HepG2 (cell line): ENCODE measurements around the gene TBC1D1. TPM values are rescaled to one million over a fixed set of nuclear protein-coding genes. Genes with fewer than 3 reads are reported as not detected.

Experiments
- ATAC-seq: fragments of 200-7000 bp; cut with Tn5 transposase; 3 replicates; pipeline ENCODE4 v1.9.1; 2020; ENCODE audit warnings: mild to moderate bottlenecking, moderate library complexity
- BruUV-seq: library from RNA; stranded (reverse); fragments of 400-500 nt; replicated peaks from 2 replicates; lab custom pipeline; 2021; lab: Mats Ljungman, UMichigan
- CTCF ChIA-PET: fragments of 300-600 bp; formaldehyde crosslinking; extraction: SDS; loops from one replicate; lab custom pipeline; 2021; ENCODE audit warnings: low total read pairs, inconsistent platforms, low intra/inter-chr PET ratio; lab: Yijun Ruan, JAX
- POLR2A ChIA-PET: fragments of 350-600 bp; sonication (Branson Sonifier 250); formaldehyde crosslinking; loops from one replicate; lab custom pipeline; 2020; ENCODE audit warnings: antibody characterized with exemption, inconsistent platforms; lab: Yijun Ruan, JAX
- DNase-seq: peaks from one replicate; pipeline ENCODE4 v3.0.0-alpha.2; 2015; ENCODE audit warnings: low spot score
- FAIRE-seq: peaks from 3 replicates; lab custom pipeline; 2011; peaks lifted over from hg19 to GRCh38; lab: Jason Lieb, UNC
- H2AFZ ChIP-seq: one replicate; pipeline ENCODE4 v1.6.1; 2011; ENCODE audit warnings: low read length, inconsistent platforms
- H3K27ac ChIP-seq: fragments of 300-600 bp; 3 replicates; pipeline ENCODE4 v1.8.0; 2011; ENCODE audit warnings: mixed run types, mild to moderate bottlenecking, mixed read lengths, low read length, inconsistent platforms; ENCODE audit not compliant: insufficient read depth; ENCODE audit errors: extremely low read length
- H3K27me3 ChIP-seq, 2 experiments: fragments of 200-600 bp in 1 of 2; 2 replicates in 1 of 2; 3 replicates in 1 of 2; pipeline versions ENCODE4 v1.6.0 to v1.8.0; 2011; ENCODE audit warnings: low read length in 2 of 2, mild to moderate bottlenecking in 2 of 2, moderate library complexity in 2 of 2, inconsistent platforms in 1 of 2; ENCODE audit not compliant: insufficient read depth in 2 of 2, control insufficient read depth in 1 of 2
- H3K36me3 ChIP-seq, 2 experiments: fragments of 200-600 bp in 1 of 2; replicated peaks in 1 of 2; 2 replicates in 1 of 2; 3 replicates in 1 of 2; pipeline versions ENCODE4 v1.5.1 to v1.8.0; 2011; ENCODE audit warnings: low read length in 2 of 2, inconsistent platforms in 1 of 2; ENCODE audit not compliant: insufficient read depth in 2 of 2, control insufficient read depth in 1 of 2
- H3K4me1 ChIP-seq: 2 replicates; pipeline ENCODE4 v1.5.1; 2012; ENCODE audit warnings: low read length, inconsistent platforms; ENCODE audit not compliant: insufficient read depth
- H3K4me2 ChIP-seq: 2 replicates; pipeline ENCODE4 v1.6.0; 2011; ENCODE audit warnings: low read depth, low read length, inconsistent platforms
- H3K4me3 ChIP-seq, 3 experiments: fragments of 200-600 bp in 1 of 3; sonication (generic), shearing (Covaris generic) in 1 of 3; replicated peaks in 1 of 3; 2 replicates each; pipeline ENCODE4 v1.5.1; 2011 to 2016; ENCODE audit warnings: low read length in 3 of 3, inconsistent platforms in 2 of 3, low read depth in 2 of 3, mild to moderate bottlenecking in 2 of 3, control low read depth in 1 of 3, mixed read lengths in 1 of 3; ENCODE audit not compliant: insufficient read depth in 1 of 3
- H3K79me2 ChIP-seq: one replicate; pipeline ENCODE4 v1.6.1; 2011; ENCODE audit warnings: low read length, inconsistent platforms; ENCODE audit not compliant: insufficient read depth
- H3K9ac ChIP-seq: 2 replicates; pipeline ENCODE4 v1.6.0; 2011; ENCODE audit warnings: mild to moderate bottlenecking, low read depth, low read length, inconsistent platforms; ENCODE audit not compliant: insufficient read depth
- H3K9me3 ChIP-seq: 2 replicates; pipeline ENCODE4 v1.5.1; 2012; ENCODE audit warnings: mild to moderate bottlenecking, low read length
- H4K20me1 ChIP-seq: 2 replicates; pipeline ENCODE4 v1.6.0; 2011; ENCODE audit warnings: inconsistent platforms, mild to moderate bottlenecking, low read length, moderate library complexity; ENCODE audit not compliant: insufficient read depth
- HNRNPUL1 ChIP-seq: fragments of 200-400 bp; formaldehyde crosslinking; IDR thresholded peaks from 2 replicates; pipeline ENCODE4 v1.6.1; 2017; ENCODE audit warnings: low read depth, mild to moderate bottlenecking, low read length, moderate library complexity
- IRX3 ChIP-seq: sonication (generic); formaldehyde crosslinking; IDR thresholded peaks from 2 replicates; pipeline ENCODE4 v1.8.1; 2023; ENCODE audit warnings: mild to moderate bottlenecking, low read depth, missing genetic modification reagents, borderline replicate concordance
- JUN ChIP-seq: sonication (generic); formaldehyde crosslinking; IDR thresholded peaks from 2 replicates; pipeline ENCODE4 v1.4.0; 2020; ENCODE audit warnings: mild to moderate bottlenecking, missing genetic modification reagents
- PREB ChIP-seq: sonication (generic); formaldehyde crosslinking; IDR thresholded peaks from 2 replicates; pipeline ENCODE4 v1.4.0; 2020; ENCODE audit warnings: missing genetic modification reagents
- SP1 ChIP-seq, 2 experiments: fragments of 450-650 bp in 1 of 2; sonication (generic) in 1 of 2; formaldehyde crosslinking in 1 of 2; IDR thresholded peaks; 2 replicates each; pipeline versions ENCODE4 v1.4.0 to v1.6.1; 2016 to 2020; ENCODE audit warnings: missing genetic modification reagents in 1 of 2
- SRSF9 ChIP-seq: fragments of 200-400 bp; formaldehyde crosslinking; IDR thresholded peaks from 2 replicates; pipeline ENCODE4 v1.6.1; 2018; ENCODE audit warnings: borderline replicate concordance, mild to moderate bottlenecking, low read depth, low read length; ENCODE audit not compliant: insufficient read depth, poor library complexity, severe bottlenecking
- ZFYVE20 ChIP-seq: sonication (generic); formaldehyde crosslinking; IDR thresholded peaks from 2 replicates; pipeline ENCODE4 v1.8.0; 2023; ENCODE audit warnings: low read depth, mild to moderate bottlenecking, moderate library complexity, missing genetic modification reagents, borderline replicate concordance
- ZNF224 ChIP-seq: sonication (generic); formaldehyde crosslinking; IDR thresholded peaks from 2 replicates; pipeline ENCODE4 v1.5.0; 2020; ENCODE audit warnings: mild to moderate bottlenecking, missing genetic modification reagents
- ZNF30 ChIP-seq: sonication (generic); formaldehyde crosslinking; IDR thresholded peaks from 2 replicates; pipeline ENCODE4 v1.5.0; 2020; ENCODE audit warnings: mild to moderate bottlenecking, missing genetic modification reagents
- ZNF350 ChIP-seq: sonication (generic); formaldehyde crosslinking; IDR thresholded peaks from 2 replicates; pipeline ENCODE4 v1.4.0; 2020; ENCODE audit warnings: mild to moderate bottlenecking, low read depth, missing genetic modification reagents, borderline replicate concordance
- ZNF816 ChIP-seq: sonication (generic); formaldehyde crosslinking; IDR thresholded peaks from 2 replicates; pipeline ENCODE4 v1.8.0; 2022; ENCODE audit warnings: missing genetic modification reagents, mild to moderate bottlenecking, borderline replicate concordance
- ZSCAN21 ChIP-seq: sonication (generic); formaldehyde crosslinking; IDR thresholded peaks from 2 replicates; pipeline ENCODE4 v1.8.0; 2022; ENCODE audit warnings: mild to moderate bottlenecking, missing genetic modification reagents, moderate library complexity, borderline replicate concordance
- WGBS: methylation state at CpG from one replicate; pipeline ENCODE4 v1.1.6; 2017; ENCODE audit warnings: low lambda C conversion rate; 5-methylcytosine and 5-hydroxymethylcytosine counted together
- in situ Hi-C: cut with HindIII; loops from 2 replicates; pipeline ENCODE4 v1.10.0; 2017; ENCODE audit warnings: low pct_unique_long_range_greater_than_20kb; ENCODE audit not compliant: extremely low pct_ligation_motif_present
- intact Hi-C: fragments of 100-400 bp; cut with micrococcal nuclease; formaldehyde crosslinking; loops from one replicate; pipeline ENCODE4 v1.10.0; 2022; ENCODE audit not compliant: unreplicated experiment
- polyA plus RNA-seq, 8 experiments: library from polyadenylated mRNA; depleted of rRNA in 3 of 8; stranded (reverse) in 7 of 8; unstranded in 1 of 8; fragments of >200 nt; fragmentation: Illumina TruSeq in 4 of 8; extraction: Trizol in 4 of 8; gene quantifications; 2 replicates each; pipeline versions ENCODE4 v1.2.1 to v1.2.3, GENCODE V29; 2011 to 2016; ENCODE audit warnings: low read depth in 4 of 8, missing spikeins in 1 of 8, mixed read lengths in 1 of 8; ENCODE audit not compliant: insufficient read depth in 1 of 8
- total RNA-seq, 5 experiments: library from RNA; depleted of rRNA; stranded (reverse); fragments of >200 nt; fragmentation: Illumina TruSeq; extraction: Trizol; gene quantifications; 2 replicates each; pipeline ENCODE4 v1.2.3, GENCODE V29; 2016; ENCODE audit warnings: low read depth in 1 of 5

TBC1D1 gene
- total and polyA plus RNA-seq, 2 of the 13 experiments (the other 11 are each of a cell fraction or from before 2014, with no cell fraction given), result 37.3 to 62.8 TPM

GRCh38 chr4:38122060-38122459 lies 231.2 kb downstream of the TBC1D1 start:
- CTCF ChIA-PET, result no interaction called here
- in situ Hi-C loops, result no loop called here
- Histone ChIP-seq H3K27me3 (no peaks in the 10 kb centered on the region), H3K4me1 (peaks cover 50% of the 10 kb centered on the region), H3K27ac (no peak overlapping the region), H3K36me3 (peaks cover 9 to 31% of the 10 kb centered on the region in 2 experiments), H3K9ac (no peak overlapping the region), H3K9me3 (no peaks in the 10 kb centered on the region), H2AFZ (no peak overlapping the region), H3K79me2 (no peaks in the 10 kb centered on the region), H4K20me1 (no peaks in the 10 kb centered on the region), H3K4me3 (no peak overlapping the region), H3K4me2 (no peak overlapping the region)
- FAIRE-seq, result no peak
- TF ChIP-seq ZNF224 (CRISPR knock-in tag) (no peak), ZNF30 (CRISPR knock-in tag) (no peak), ZNF816 (CRISPR knock-in tag) (no peak), PREB (no peak), SRSF9 (no peak), IRX3 (CRISPR knock-in tag) (no peak), ZFYVE20 (CRISPR knock-in tag) (no peak), HNRNPUL1 (no peak), ZNF350 (CRISPR knock-in tag) (no peak), JUN (CRISPR knock-in tag) (no peak), ZSCAN21 (CRISPR knock-in tag) (no peak), SP1 (IDR thresholded peaks at IDR 0.05) (no peak), SP1 (CRISPR knock-in tag; IDR thresholded peaks at IDR 0.05) (no peak)
- WGBS, result 92% methylated on average over 5 of the region's 6 CpGs
- no TSS peak for BruUV-seq
- intact Hi-C loops, result no loop called here
- no peak for ATAC-seq
- POLR2A ChIA-PET, result no interaction called here
- DNase-seq, result no peak
